DND-41 (cell line): ENCODE results near the gene CD74.

ENCODE experiments used
- ATAC-seq: fragments of 200-7000 bp; cut with Tn5 transposase; 3 replicates; pipeline ENCODE4 v1.9.1; 2021; ENCODE audit warnings: low read depth; ENCODE audit not compliant: insufficient read depth
- DNase-seq: peaks from one replicate; pipeline ENCODE4 v3.0.0-alpha.2; 2020
- H2AFZ ChIP-seq: 2 replicates; pipeline ENCODE4 v1.6.0; 2012; ENCODE audit warnings: low read depth, low read length
- H3K27ac ChIP-seq: 2 replicates; pipeline ENCODE4 v1.5.1; 2012; ENCODE audit warnings: low read length, inconsistent platforms
- H3K27me3 ChIP-seq: fragments of 200-600 bp; sonication (generic); 2 replicates; pipeline ENCODE4 v1.6.0; 2012; ENCODE audit warnings: low read length, mild to moderate bottlenecking, inconsistent platforms; ENCODE audit not compliant: insufficient read depth, poor library complexity
- H3K36me3 ChIP-seq: 2 replicates; pipeline ENCODE4 v1.5.1; 2012; ENCODE audit warnings: low read length, inconsistent platforms; ENCODE audit not compliant: insufficient read depth
- H3K4me1 ChIP-seq: 2 replicates; pipeline ENCODE4 v1.5.1; 2012; ENCODE audit warnings: mild to moderate bottlenecking, low read length; ENCODE audit not compliant: insufficient read depth
- H3K4me2 ChIP-seq: 2 replicates; pipeline ENCODE4 v1.6.0; 2012; ENCODE audit warnings: mild to moderate bottlenecking, moderate library complexity, low read length, inconsistent platforms; ENCODE audit not compliant: insufficient read depth
- H3K4me3 ChIP-seq, 2 experiments: fragments of 200-600 bp in 1 of 2; shearing (Covaris generic) in 1 of 2; 2 replicates each; pipeline ENCODE4 v1.5.1; 2012 to 2016; ENCODE audit warnings: inconsistent platforms in 2 of 2, low read length in 2 of 2, mild to moderate bottlenecking in 2 of 2, low read depth in 1 of 2, moderate library complexity in 1 of 2
- H3K79me2 ChIP-seq: 2 replicates; pipeline ENCODE4 v1.6.0; 2012; ENCODE audit warnings: low read length, inconsistent platforms; ENCODE audit not compliant: insufficient read depth
- H3K9ac ChIP-seq: 2 replicates; pipeline ENCODE4 v1.6.0; 2012; ENCODE audit warnings: low read depth, mild to moderate bottlenecking, inconsistent platforms, low read length, moderate library complexity
- H3K9me3 ChIP-seq: 2 replicates; pipeline ENCODE4 v1.5.1; 2012; ENCODE audit warnings: low read length, moderate library complexity, mild to moderate bottlenecking, inconsistent platforms; ENCODE audit not compliant: insufficient read depth, severe bottlenecking
- H4K20me1 ChIP-seq: 2 replicates; pipeline ENCODE4 v1.6.0; 2012; ENCODE audit warnings: low read length; ENCODE audit not compliant: insufficient read depth
- EZH2 ChIP-seq: IDR thresholded peaks from 3 replicates; pipeline ENCODE4 v1.6.1; 2012; ENCODE audit warnings: borderline replicate concordance, low read depth, mild to moderate bottlenecking, moderate library complexity, low read length, inconsistent platforms; ENCODE audit not compliant: severe bottlenecking
- TF ChIP-seq, protein P1 (sequence below): IDR thresholded peaks from 2 replicates; pipeline ENCODE4 v1.5.1; 2012; ENCODE audit warnings: borderline replicate concordance, low read length, moderate library complexity, mild to moderate bottlenecking; ENCODE audit not compliant: poor library complexity, severe bottlenecking; ENCODE audit errors: extremely low read depth

The CD74 gene

DNA sequence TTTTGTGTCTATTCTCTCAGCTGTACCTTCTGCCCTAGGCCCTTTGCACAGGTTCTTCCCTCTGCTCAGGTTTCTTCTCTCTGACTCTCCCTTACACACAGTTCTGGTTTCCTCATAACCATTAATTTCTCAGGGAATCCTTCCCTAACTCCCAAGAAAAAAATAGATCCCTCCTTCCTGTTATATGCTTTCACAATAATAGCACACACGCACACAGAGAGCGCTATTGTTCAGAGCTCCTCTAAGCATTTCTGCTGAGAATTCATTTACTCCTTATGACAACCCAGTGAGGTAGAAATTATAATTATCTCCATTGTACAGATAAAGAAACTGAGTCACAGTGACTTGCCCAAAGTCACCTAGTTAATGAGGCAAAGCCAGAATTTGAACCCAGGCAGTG, 56.9 kb downstream of the CD74 start:
- H4K20me1 ChIP-seq, result peaks cover 13% of the 10 kb centered on the region; the same call in 1 of the 2 replicates
- no peak overlapping the region for H3K9ac ChIP-seq
- no peak overlapping the region for H2AFZ ChIP-seq
- H3K27me3 ChIP-seq, result peaks cover 3% of the 10 kb centered on the region
- ATAC-seq, result no peak
- TF ChIP-seq, protein P1, sequence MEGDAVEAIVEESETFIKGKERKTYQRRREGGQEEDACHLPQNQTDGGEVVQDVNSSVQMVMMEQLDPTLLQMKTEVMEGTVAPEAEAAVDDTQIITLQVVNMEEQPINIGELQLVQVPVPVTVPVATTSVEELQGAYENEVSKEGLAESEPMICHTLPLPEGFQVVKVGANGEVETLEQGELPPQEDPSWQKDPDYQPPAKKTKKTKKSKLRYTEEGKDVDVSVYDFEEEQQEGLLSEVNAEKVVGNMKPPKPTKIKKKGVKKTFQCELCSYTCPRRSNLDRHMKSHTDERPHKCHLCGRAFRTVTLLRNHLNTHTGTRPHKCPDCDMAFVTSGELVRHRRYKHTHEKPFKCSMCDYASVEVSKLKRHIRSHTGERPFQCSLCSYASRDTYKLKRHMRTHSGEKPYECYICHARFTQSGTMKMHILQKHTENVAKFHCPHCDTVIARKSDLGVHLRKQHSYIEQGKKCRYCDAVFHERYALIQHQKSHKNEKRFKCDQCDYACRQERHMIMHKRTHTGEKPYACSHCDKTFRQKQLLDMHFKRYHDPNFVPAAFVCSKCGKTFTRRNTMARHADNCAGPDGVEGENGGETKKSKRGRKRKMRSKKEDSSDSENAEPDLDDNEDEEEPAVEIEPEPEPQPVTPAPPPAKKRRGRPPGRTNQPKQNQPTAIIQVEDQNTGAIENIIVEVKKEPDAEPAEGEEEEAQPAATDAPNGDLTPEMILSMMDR, result no peak
- TF ChIP-seq EZH2, result no peak
- H3K79me2 ChIP-seq, result peaks cover 33% of the 10 kb centered on the region
- peaks cover 30% of the 10 kb centered on the region for H3K4me1 ChIP-seq
- no peaks in the 10 kb centered on the region for H3K9me3 ChIP-seq
- peaks cover 15% of the 10 kb centered on the region for H3K36me3 ChIP-seq
- H3K27ac ChIP-seq, result no peak overlapping the region
- no peak overlapping the region for H3K4me3 ChIP-seq
- no peak overlapping the region for H3K4me2 ChIP-seq
- DNase-seq, result no peak

DNA sequence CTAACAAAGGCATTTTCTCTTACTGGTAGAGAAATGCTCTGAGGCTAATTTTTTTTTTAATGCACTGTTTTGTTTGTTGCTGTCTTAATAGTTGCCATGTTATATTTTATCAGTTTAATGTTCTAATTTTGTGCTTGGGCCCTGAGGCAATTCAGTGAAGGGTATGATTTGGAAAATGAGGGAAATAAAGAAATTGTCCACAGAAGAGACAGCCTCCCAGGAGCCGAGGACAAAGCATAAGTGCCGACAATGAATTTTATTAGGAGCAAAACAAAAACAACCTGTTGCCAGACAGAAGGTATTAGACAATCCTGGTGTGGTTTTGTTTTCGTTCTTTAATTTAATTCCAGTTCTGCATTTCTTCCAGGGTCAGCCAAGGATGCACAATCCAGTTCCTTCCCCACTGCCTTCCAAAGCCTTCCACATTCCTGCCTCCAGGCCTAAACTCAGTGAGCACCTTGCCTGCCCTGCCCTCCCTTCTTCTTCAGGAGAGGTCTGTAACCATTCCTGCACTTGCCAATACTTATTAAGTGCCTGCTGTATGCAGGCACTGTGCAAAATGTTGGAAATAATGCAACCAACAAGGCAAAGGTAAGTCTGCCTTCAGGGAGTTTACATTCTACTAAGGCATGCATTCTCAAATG, 59.6 kb downstream of the CD74 start:
- H3K79me2 ChIP-seq, result peaks cover 7% of the 10 kb centered on the region
- no peak overlapping the region for H2AFZ ChIP-seq
- no peak overlapping the region for H3K27ac ChIP-seq
- no peaks in the 10 kb centered on the region; the same call in 1 of the 2 replicates for H3K36me3 ChIP-seq
- H3K9me3 ChIP-seq, result no peaks in the 10 kb centered on the region
- H3K4me3 ChIP-seq, result no peak overlapping the region
- ATAC-seq, result no peak
- no peak for TF ChIP-seq EZH2
- TF ChIP-seq, protein P1, result no peak
- peaks cover 7% of the 10 kb centered on the region for H3K4me1 ChIP-seq
- no peak overlapping the region for H3K4me2 ChIP-seq
- H4K20me1 ChIP-seq, result no peaks in the 10 kb centered on the region
- H3K27me3 ChIP-seq, result peaks cover 3% of the 10 kb centered on the region
- H3K9ac ChIP-seq, result no peak overlapping the region
- DNase-seq, result no peak

- ATAC-seq, result no peak
- no peak overlapping the region for H2AFZ ChIP-seq
- no peak overlapping the region for H3K4me3 ChIP-seq
- H3K9ac ChIP-seq, result no peak overlapping the region
- H3K36me3 ChIP-seq, result no peaks in the 10 kb centered on the region
- H3K79me2 ChIP-seq, result no peaks in the 10 kb centered on the region
- H3K9me3 ChIP-seq, result no peaks in the 10 kb centered on the region
- H3K27ac ChIP-seq, result no peak overlapping the region
- H3K27me3 ChIP-seq, result peaks cover 3% of the 10 kb centered on the region
- H3K4me2 ChIP-seq, result no peak overlapping the region
- no peaks in the 10 kb centered on the region for H4K20me1 ChIP-seq
- peaks cover 7% of the 10 kb centered on the region for H3K4me1 ChIP-seq
- no peak for TF ChIP-seq EZH2
- TF ChIP-seq, protein P1, result no peak
- no peak for DNase-seq
Measured at GRCh38 chr5:150352244-150353031, 60.3 kb downstream of the CD74 start.
